ENCODE data around the gene TNFRSF12A. TPM values are rescaled to one million over a fixed set of nuclear protein-coding genes. Genes with fewer than 3 reads are reported as not detected.

The TNFRSF12A gene
- total and polyA plus RNA-seq, 2 of the 13 experiments (the other 11 are each of a cell fraction or from before 2014, with no cell fraction given), result 61.9 to 66.0 TPM

GRCh38 chr16:3020604-3021448 lies 658 bp downstream of the TNFRSF12A start (continued):
- no peak for TF ChIP-seq ZFP36 (IDR thresholded peaks at IDR 0.05; ENCODE audit: borderline replicate concordance, low read depth, low read length, partially characterized antibody)
- TF ChIP-seq, protein P1, sequence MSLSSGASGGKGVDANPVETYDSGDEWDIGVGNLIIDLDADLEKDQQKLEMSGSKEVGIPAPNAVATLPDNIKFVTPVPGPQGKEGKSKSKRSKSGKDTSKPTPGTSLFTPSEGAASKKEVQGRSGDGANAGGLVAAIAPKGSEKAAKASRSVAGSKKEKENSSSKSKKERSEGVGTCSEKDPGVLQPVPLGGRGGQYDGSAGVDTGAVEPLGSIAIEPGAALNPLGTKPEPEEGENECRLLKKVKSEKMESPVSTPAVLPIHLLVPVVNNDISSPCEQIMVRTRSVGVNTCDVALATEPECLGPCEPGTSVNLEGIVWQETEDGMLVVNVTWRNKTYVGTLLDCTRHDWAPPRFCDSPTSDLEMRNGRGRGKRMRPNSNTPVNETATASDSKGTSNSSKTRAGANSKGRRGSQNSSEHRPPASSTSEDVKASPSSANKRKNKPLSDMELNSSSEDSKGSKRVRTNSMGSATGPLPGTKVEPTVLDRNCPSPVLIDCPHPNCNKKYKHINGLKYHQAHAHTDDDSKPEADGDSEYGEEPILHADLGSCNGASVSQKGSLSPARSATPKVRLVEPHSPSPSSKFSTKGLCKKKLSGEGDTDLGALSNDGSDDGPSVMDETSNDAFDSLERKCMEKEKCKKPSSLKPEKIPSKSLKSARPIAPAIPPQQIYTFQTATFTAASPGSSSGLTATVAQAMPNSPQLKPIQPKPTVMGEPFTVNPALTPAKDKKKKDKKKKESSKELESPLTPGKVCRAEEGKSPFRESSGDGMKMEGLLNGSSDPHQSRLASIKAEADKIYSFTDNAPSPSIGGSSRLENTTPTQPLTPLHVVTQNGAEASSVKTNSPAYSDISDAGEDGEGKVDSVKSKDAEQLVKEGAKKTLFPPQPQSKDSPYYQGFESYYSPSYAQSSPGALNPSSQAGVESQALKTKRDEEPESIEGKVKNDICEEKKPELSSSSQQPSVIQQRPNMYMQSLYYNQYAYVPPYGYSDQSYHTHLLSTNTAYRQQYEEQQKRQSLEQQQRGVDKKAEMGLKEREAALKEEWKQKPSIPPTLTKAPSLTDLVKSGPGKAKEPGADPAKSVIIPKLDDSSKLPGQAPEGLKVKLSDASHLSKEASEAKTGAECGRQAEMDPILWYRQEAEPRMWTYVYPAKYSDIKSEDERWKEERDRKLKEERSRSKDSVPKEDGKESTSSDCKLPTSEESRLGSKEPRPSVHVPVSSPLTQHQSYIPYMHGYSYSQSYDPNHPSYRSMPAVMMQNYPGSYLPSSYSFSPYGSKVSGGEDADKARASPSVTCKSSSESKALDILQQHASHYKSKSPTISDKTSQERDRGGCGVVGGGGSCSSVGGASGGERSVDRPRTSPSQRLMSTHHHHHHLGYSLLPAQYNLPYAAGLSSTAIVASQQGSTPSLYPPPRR (CRISPR knock-in tag; IDR thresholded peaks at IDR 0.05; ENCODE audit: borderline replicate concordance), result no peak; the same call in none of the 2 replicates
- no peak for TF ChIP-seq ZNF598 (CRISPR knock-in tag; IDR thresholded peaks at IDR 0.05; ENCODE audit: borderline replicate concordance)
- TF ChIP-seq RBAK (CRISPR knock-in tag; IDR thresholded peaks at IDR 0.05), result no peak
- TF ChIP-seq, protein P2, sequence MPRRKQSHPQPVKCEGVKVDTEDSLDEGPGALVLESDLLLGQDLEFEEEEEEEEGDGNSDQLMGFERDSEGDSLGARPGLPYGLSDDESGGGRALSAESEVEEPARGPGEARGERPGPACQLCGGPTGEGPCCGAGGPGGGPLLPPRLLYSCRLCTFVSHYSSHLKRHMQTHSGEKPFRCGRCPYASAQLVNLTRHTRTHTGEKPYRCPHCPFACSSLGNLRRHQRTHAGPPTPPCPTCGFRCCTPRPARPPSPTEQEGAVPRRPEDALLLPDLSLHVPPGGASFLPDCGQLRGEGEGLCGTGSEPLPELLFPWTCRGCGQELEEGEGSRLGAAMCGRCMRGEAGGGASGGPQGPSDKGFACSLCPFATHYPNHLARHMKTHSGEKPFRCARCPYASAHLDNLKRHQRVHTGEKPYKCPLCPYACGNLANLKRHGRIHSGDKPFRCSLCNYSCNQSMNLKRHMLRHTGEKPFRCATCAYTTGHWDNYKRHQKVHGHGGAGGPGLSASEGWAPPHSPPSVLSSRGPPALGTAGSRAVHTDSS (CRISPR knock-in tag; conservative IDR thresholded peaks at IDR 0.05), result no peak
- TF ChIP-seq, protein P3, sequence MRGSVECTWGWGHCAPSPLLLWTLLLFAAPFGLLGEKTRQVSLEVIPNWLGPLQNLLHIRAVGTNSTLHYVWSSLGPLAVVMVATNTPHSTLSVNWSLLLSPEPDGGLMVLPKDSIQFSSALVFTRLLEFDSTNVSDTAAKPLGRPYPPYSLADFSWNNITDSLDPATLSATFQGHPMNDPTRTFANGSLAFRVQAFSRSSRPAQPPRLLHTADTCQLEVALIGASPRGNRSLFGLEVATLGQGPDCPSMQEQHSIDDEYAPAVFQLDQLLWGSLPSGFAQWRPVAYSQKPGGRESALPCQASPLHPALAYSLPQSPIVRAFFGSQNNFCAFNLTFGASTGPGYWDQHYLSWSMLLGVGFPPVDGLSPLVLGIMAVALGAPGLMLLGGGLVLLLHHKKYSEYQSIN (CRISPR knock-in tag; IDR thresholded peaks at IDR 0.05; ENCODE audit: borderline replicate concordance), result no peak
- TF ChIP-seq ZNF333 (CRISPR knock-in tag; IDR thresholded peaks at IDR 0.05; ENCODE audit: borderline replicate concordance), result no peak
- TF ChIP-seq KLF12 (CRISPR knock-in tag; IDR thresholded peaks at IDR 0.05; ENCODE audit: borderline replicate concordance), result peak; percentile 67
- TF ChIP-seq NONO (IDR thresholded peaks at IDR 0.05), result no peak
- peak; percentile 55 for TF ChIP-seq NONO (CRISPR knock-in tag; conservative IDR thresholded peaks at IDR 0.05)
- TF ChIP-seq LCORL (IDR thresholded peaks at IDR 0.05), result no peak
- TF ChIP-seq LCORL (CRISPR knock-in tag; IDR thresholded peaks at IDR 0.05), result peak; percentile 92; the same call in 1 of the 2 replicates
- TF ChIP-seq POLR2AphosphoS5 (IDR thresholded peaks at IDR 0.05; ENCODE audit: low read depth, low read length), result no peak; the same call in 1 of the 2 replicates
- 0 out of 2 replicates have a peak, but pooled peaks have one; percentile 20 for TF ChIP-seq E2F1 (CRISPR knock-in tag; IDR thresholded peaks at IDR 0.05)
- peak; percentile 64 for TF ChIP-seq BCL6 (CRISPR knock-in tag; IDR thresholded peaks at IDR 0.05)
- TF ChIP-seq HDAC1 (CRISPR knock-in tag; IDR thresholded peaks at IDR 0.05), result peak; percentile 79
- TF ChIP-seq ZNF33A (CRISPR knock-in tag; IDR thresholded peaks at IDR 0.05; ENCODE audit: borderline replicate concordance), result no peak
- no peak for TF ChIP-seq MAF1 (CRISPR knock-in tag; IDR thresholded peaks at IDR 0.05; ENCODE audit: borderline replicate concordance)
- no peak for TF ChIP-seq NFE2L2 (IDR thresholded peaks at IDR 0.05; ENCODE audit: low read length)
- no peak for TF ChIP-seq ZNF776 (CRISPR knock-in tag; IDR thresholded peaks at IDR 0.05)

Measured in HepG2 (cell line).